Retinal pigment epithelial cell (primary cell): ENCODE results near the gene POU2F1.
"Not testable (repeated sequence)": the region's sequence is repeated elsewhere in the genome, so short reads cannot be mapped to it uniquely, and the experiment has no call there.

Experiments
- DNase-seq: peaks from one replicate; pipeline ENCODE4 v3.0.0-alpha.2; 2010; ENCODE audit warnings: low read depth
- H3K4me3 ChIP-seq: 2 replicates; pipeline ENCODE4 v1.5.1; 2011; ENCODE audit warnings: mild to moderate bottlenecking, low read length, control low read depth, moderate library complexity
- CTCF ChIP-seq: conservative IDR thresholded peaks from 2 replicates; pipeline ENCODE4 v1.5.1; 2011; ENCODE audit warnings: low read depth, low read length, control low read depth, inconsistent platforms

The POU2F1 gene

GRCh38 chr1:167317463-167317862 lies 96.8 kb downstream of the POU2F1 start:
- TF ChIP-seq CTCF, result no peak
- H3K4me3 ChIP-seq, result no peak overlapping the region
- DNase-seq, result no peak

- H3K4me3 ChIP-seq, DNase-seq: not testable (repeated sequence)
Measured at GRCh38 chr1:167319206-167319605, 98.5 kb downstream of the POU2F1 start.

GRCh38 chr1:167322483-167322882 lies 101.8 kb downstream of the POU2F1 start:
- no peak overlapping the region for H3K4me3 ChIP-seq
- no peak for TF ChIP-seq CTCF
- no peak for DNase-seq

- no peak overlapping the region for H3K4me3 ChIP-seq
Measured at GRCh38 chr1:167325151-167325550, 104.5 kb downstream of the POU2F1 start.

GRCh38 chr1:167328306-167328815 lies 107.7 kb downstream of the POU2F1 start:
- H3K4me3 ChIP-seq, result no peak overlapping the region

More at GRCh38 chr1:167325151-167325550, 104.5 kb downstream of the POU2F1 start:
- no peak for DNase-seq
- no peak for TF ChIP-seq CTCF

GRCh38 chr1:167328816-167329483 lies 108.3 kb downstream of the POU2F1 start:
- TF ChIP-seq CTCF, result no peak
- H3K4me3 ChIP-seq, result peak overlapping the region; percentile 20
- peak; percentile 35 for DNase-seq

More at GRCh38 chr1:167328306-167328815, 107.7 kb downstream of the POU2F1 start:
- peak; percentile 62 for DNase-seq
- no peak for TF ChIP-seq CTCF

GRCh38 chr1:167330601-167331293 lies 110.1 kb downstream of the POU2F1 start:
- DNase-seq, result no peak
- no peak overlapping the region for H3K4me3 ChIP-seq
- TF ChIP-seq CTCF, result no peak
